ENCODE measurements around the gene ZNF236.

GRCh38 chr18:76785872-76786271, 36.5 kb upstream of the ZNF236 start:
- TF ChIP-seq CTCF (IDR thresholded peaks at IDR 0.05; ENCODE audit: insufficient read depth, low read length, poor library complexity, severe bottlenecking) (no peak), EZH2phosphoT487 (conservative IDR thresholded peaks at IDR 0.05; ENCODE audit: low read length) (no peak)

Data from SU-DHL-6 (cell line).